ENCODE measurements around the gene PPARD.

DNA sequence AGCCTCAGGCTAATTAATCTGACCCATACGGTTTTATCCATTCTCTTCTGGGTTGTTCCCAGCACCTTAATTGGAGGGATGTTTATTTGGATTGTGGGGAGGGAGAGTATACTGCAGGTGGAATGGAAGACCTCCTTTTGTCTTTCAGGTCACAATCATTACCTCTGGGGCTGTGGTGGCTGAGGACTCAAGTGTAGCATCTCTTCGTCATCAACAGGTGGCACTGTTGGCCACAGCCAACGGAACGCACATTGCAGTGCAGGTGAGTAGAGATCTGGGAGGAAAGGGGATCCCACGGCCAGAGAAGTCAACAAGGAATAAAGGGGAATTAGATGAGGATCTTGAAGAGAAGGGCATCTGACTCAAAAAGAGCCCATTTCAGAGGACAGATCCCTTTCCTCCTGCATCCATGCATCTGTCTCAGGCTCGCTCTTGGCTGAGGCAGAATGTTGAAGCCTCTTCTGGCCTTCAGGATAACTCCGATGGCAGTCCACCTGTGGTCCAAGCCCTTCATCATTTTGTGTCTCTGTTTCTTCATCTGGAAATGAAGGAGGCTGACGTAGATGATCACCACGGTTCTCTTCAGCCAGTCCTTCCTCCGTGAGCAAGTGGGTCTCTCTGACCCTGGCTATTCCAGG, 47.9 kb upstream of the PPARD start:
- TF ChIP-seq, protein P1, sequence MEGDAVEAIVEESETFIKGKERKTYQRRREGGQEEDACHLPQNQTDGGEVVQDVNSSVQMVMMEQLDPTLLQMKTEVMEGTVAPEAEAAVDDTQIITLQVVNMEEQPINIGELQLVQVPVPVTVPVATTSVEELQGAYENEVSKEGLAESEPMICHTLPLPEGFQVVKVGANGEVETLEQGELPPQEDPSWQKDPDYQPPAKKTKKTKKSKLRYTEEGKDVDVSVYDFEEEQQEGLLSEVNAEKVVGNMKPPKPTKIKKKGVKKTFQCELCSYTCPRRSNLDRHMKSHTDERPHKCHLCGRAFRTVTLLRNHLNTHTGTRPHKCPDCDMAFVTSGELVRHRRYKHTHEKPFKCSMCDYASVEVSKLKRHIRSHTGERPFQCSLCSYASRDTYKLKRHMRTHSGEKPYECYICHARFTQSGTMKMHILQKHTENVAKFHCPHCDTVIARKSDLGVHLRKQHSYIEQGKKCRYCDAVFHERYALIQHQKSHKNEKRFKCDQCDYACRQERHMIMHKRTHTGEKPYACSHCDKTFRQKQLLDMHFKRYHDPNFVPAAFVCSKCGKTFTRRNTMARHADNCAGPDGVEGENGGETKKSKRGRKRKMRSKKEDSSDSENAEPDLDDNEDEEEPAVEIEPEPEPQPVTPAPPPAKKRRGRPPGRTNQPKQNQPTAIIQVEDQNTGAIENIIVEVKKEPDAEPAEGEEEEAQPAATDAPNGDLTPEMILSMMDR (conservative IDR thresholded peaks at IDR 0.05; ENCODE audit: low read length): peak; percentile 96
- no peak for TF ChIP-seq EZH2phosphoT487 (IDR thresholded peaks at IDR 0.05; ENCODE audit: borderline replicate concordance, low read depth, low read length)

Data from OCI-LY7 (cell line).